ENCODE measurements around the gene ACSS1. TPM values are rescaled to one million over a fixed set of nuclear protein-coding genes. Genes with fewer than 3 reads are reported as not detected.

ACSS1 gene
- total RNA-seq, 1 experiment from 2014 or later, result 1.5 TPM

Other genes starting within 250 kb of the ACSS1 start
- not detected in 3 replicates for gene CST7, start 108.9 kb downstream of the ACSS1 start, total RNA-seq (2021)
- gene APMAP, start 65.4 kb downstream of the ACSS1 start, total RNA-seq (2021), result 55.3 to 64.4 TPM (median 62.1 TPM) in 3 replicates
- 0.23 TPM in 1 of 3 replicates, not detected in the others for gene VSX1, start 24.0 kb upstream of the ACSS1 start, total RNA-seq (2021)
- gene ENTPD6, start 137.6 kb upstream of the ACSS1 start, total RNA-seq (2021), result 41.1 to 56.9 TPM (median 47.4 TPM) in 3 replicates
- 44.5 to 48.5 TPM (median 46.3 TPM) in 3 replicates for gene PYGB, start 189.9 kb upstream of the ACSS1 start, total RNA-seq (2021)

Data from WTC11 (cell line).